Epidermal melanocyte (primary cell): Measurements from ENCODE around the gene TNC.

Source experiments
- DNase-seq: peaks from one replicate; pipeline ENCODE4 v3.0.0; 2011; ENCODE audit warnings: low spot score; ENCODE audit not compliant: insufficient read length

TNC gene

GRCh38 chr9:115015018-115015635 is 102.8 kb downstream of the TNC start:
- DNase-seq: peak; percentile 29

- no peak for DNase-seq
These were observed 103.5 kb downstream of the TNC start for GRCh38 chr9:115014438-115014837.

- peak; percentile 76 for DNase-seq
These were observed 104.0 kb downstream of the TNC start for GRCh38 chr9:115013998-115014397.

GRCh38 chr9:115012486-115012885 is 105.5 kb downstream of the TNC start:
- no peak for DNase-seq

- DNase-seq: no peak
These were observed 107.1 kb downstream of the TNC start for GRCh38 chr9:115010874-115011273.

- DNase-seq: no peak
These were observed 109.3 kb downstream of the TNC start for GRCh38 chr9:115008536-115009270.

GRCh38 chr9:115006660-115007059 is 111.3 kb downstream of the TNC start:
- no peak for DNase-seq

GRCh38 chr9:115005322-115005721 is 112.6 kb downstream of the TNC start:
- DNase-seq: no peak

GRCh38 chr9:115004545-115004944 is 113.4 kb downstream of the TNC start:
- DNase-seq: no peak

- no peak for DNase-seq
These were observed 115.4 kb downstream of the TNC start for GRCh38 chr9:115002371-115003120.

- DNase-seq: no peak
These were observed 117.7 kb downstream of the TNC start for GRCh38 chr9:115000217-115000639.

- no peak for DNase-seq
These were observed 119.6 kb downstream of the TNC start for GRCh38 chr9:114998326-114998725.

- DNase-seq: no peak
These were observed 122.2 kb downstream of the TNC start for GRCh38 chr9:114995681-114996221.

- no peak for DNase-seq
These were observed 123.2 kb downstream of the TNC start for GRCh38 chr9:114994768-114995167.

GRCh38 chr9:114991861-114992260 is 126.1 kb downstream of the TNC start:
- no peak for DNase-seq

- DNase-seq: no peak
These were observed 127.1 kb downstream of the TNC start for GRCh38 chr9:114990901-114991300.

- no peak for DNase-seq
These were observed 128.2 kb downstream of the TNC start for GRCh38 chr9:114989600-114990410.

GRCh38 chr9:114988962-114989599 is 128.9 kb downstream of the TNC start:
- no peak for DNase-seq

GRCh38 chr9:114987116-114987515 is 130.8 kb downstream of the TNC start:
- no peak for DNase-seq

GRCh38 chr9:114985959-114986501 is 131.9 kb downstream of the TNC start:
- no peak for DNase-seq
